K562 (cell line): ENCODE measurements around the gene METTL23. TPM values are rescaled to one million over a fixed set of nuclear protein-coding genes. Genes with fewer than 3 reads are reported as not detected.

Experiments
- BRD4 ChIP-seq: fragments of 200-600 bp; sonication (generic); IDR thresholded peaks from 2 replicates; pipeline ENCODE4 v1.6.1; 2017; ENCODE audit warnings: inconsistent platforms
- CBX2 ChIP-seq: fragments of 200-600 bp; sonication (generic); IDR thresholded peaks from one replicate; pipeline ENCODE4 v1.6.1; 2012; ENCODE audit warnings: mild to moderate bottlenecking, low read length, inconsistent platforms; ENCODE audit not compliant: insufficient read depth, poor library complexity, severe bottlenecking
- DNMT1 ChIP-seq: fragments of 450-650 bp; IDR thresholded peaks from 2 replicates; pipeline ENCODE4 v1.6.1; 2016; ENCODE audit warnings: antibody characterized with exemption, mild to moderate bottlenecking
- EWSR1 ChIP-seq: fragments of 450-650 bp; IDR thresholded peaks from 2 replicates; pipeline ENCODE4 v1.6.1; 2018; ENCODE audit warnings: borderline replicate concordance, mild to moderate bottlenecking, low read depth, moderate library complexity; ENCODE audit not compliant: partially characterized antibody
- HES1 ChIP-seq: fragments of 450-650 bp; IDR thresholded peaks from 2 replicates; pipeline ENCODE4 v1.6.1; 2016; ENCODE audit warnings: low read depth, mild to moderate bottlenecking, moderate library complexity
- HNRNPUL1 ChIP-seq: fragments of 200-400 bp; formaldehyde crosslinking; IDR thresholded peaks from 2 replicates; pipeline ENCODE4 v1.6.1; 2017; ENCODE audit warnings: low read length
- IRF9 ChIP-seq: fragments of 450-650 bp; IDR thresholded peaks from 2 replicates; pipeline ENCODE4 v1.6.1; 2016; ENCODE audit warnings: missing biosample characterization, missing genetic modification characterization
- L3MBTL2 ChIP-seq: fragments of 450-650 bp; IDR thresholded peaks from 2 replicates; pipeline ENCODE4 v1.6.1; 2016; ENCODE audit warnings: mild to moderate bottlenecking, moderate library complexity
- LARP7 ChIP-seq: fragments of 450-650 bp; IDR thresholded peaks from 2 replicates; pipeline ENCODE4 v1.6.1; 2016
- NEUROD1 ChIP-seq: fragments of 150-350 bp; IDR thresholded peaks from 2 replicates; pipeline ENCODE4 v1.6.1; 2014; ENCODE audit warnings: borderline replicate concordance, low read length, low read depth; ENCODE audit not compliant: partially characterized antibody
- NONO ChIP-seq, 2 experiments: fragments of 200-400 bp in 1 of 2; fragments of 450-650 bp in 1 of 2; formaldehyde crosslinking in 1 of 2; IDR thresholded peaks; 2 replicates each; pipeline ENCODE4 v1.6.1; 2017; ENCODE audit warnings: low read depth in 2 of 2, mild to moderate bottlenecking in 2 of 2, moderate library complexity in 2 of 2, low read length in 1 of 2
- PTBP1 ChIP-seq: fragments of 200-400 bp; formaldehyde crosslinking; IDR thresholded peaks from 2 replicates; pipeline ENCODE4 v1.6.1; 2017; ENCODE audit warnings: low read depth, low read length
- RBFOX2 ChIP-seq: fragments of 200-400 bp; formaldehyde crosslinking; IDR thresholded peaks from 2 replicates; pipeline ENCODE4 v1.6.1; 2017; ENCODE audit warnings: low read depth, mild to moderate bottlenecking, low read length, moderate library complexity
- SOX6 ChIP-seq: fragments of 450-650 bp; IDR thresholded peaks from 2 replicates; pipeline ENCODE4 v1.6.1; 2014; ENCODE audit warnings: mild to moderate bottlenecking
- ZNF717 ChIP-seq: fragments of 250-450 bp; sonication (Bioruptor Pico); IDR thresholded peaks from 2 replicates; pipeline ENCODE4 v1.5.0; 2021
- ZNF76 ChIP-seq: fragments of 250-450 bp; sonication (Bioruptor Pico); IDR thresholded peaks from 2 replicates; pipeline ENCODE4 v1.4.0; 2020; ENCODE audit warnings: mild to moderate bottlenecking, moderate library complexity, borderline replicate concordance
- polyA plus RNA-seq, 8 experiments: library from polyadenylated mRNA; depleted of rRNA in 4 of 8; stranded (reverse) in 5 of 8; unstranded in 3 of 8; fragments of >200 nt; fragmentation: Nextera tagmentation in 2 of 8; fragmentation: Illumina TruSeq in 1 of 8; extraction: Ambion mirVana in 2 of 8; extraction: Trizol in 1 of 8; gene quantifications; 2 replicates each; pipeline versions ENCODE4 v1.2.1 to v1.2.3, GENCODE V29; 2011 to 2014; ENCODE audit warnings: inconsistent platforms in 1 of 8, missing spikeins in 1 of 8
- total RNA-seq, 7 experiments: library from RNA; depleted of rRNA in 6 of 7; stranded (reverse); fragments of >200 nt in 6 of 7; fragmentation: Illumina TruSeq in 2 of 7; extraction: Trizol in 2 of 7; gene quantifications; 2 replicates each; pipeline versions ENCODE4 v1.2.1 to v1.2.3, GENCODE V29; 2011 to 2021; ENCODE audit warnings: low replicate concordance in 1 of 7
- TF ChIP-seq, protein P1 (sequence below), 2 experiments: fragments of 450-650 bp in 1 of 2; sonication (generic) in 1 of 2; formaldehyde crosslinking in 1 of 2; IDR thresholded peaks in 1 of 2; conservative IDR thresholded peaks in 1 of 2; 2 replicates each; pipeline versions ENCODE4 v1.6.1 to v1.8.1; 2016 to 2023; ENCODE audit warnings: mild to moderate bottlenecking in 2 of 2, moderate library complexity in 2 of 2, inconsistent platforms in 1 of 2, missing genetic modification reagents in 1 of 2
- TF ChIP-seq, protein P2 (sequence below): fragments of 250-450 bp; sonication (Bioruptor Pico); IDR thresholded peaks from 2 replicates; pipeline ENCODE4 v1.4.0; 2020; ENCODE audit warnings: mild to moderate bottlenecking, moderate library complexity

METTL23 gene
- total and polyA plus RNA-seq, 9 of the 15 experiments (the other 6 are each of a cell fraction or from before 2014, with no cell fraction given): 29.4 to 67.3 (median 41.6) TPM

DNA sequence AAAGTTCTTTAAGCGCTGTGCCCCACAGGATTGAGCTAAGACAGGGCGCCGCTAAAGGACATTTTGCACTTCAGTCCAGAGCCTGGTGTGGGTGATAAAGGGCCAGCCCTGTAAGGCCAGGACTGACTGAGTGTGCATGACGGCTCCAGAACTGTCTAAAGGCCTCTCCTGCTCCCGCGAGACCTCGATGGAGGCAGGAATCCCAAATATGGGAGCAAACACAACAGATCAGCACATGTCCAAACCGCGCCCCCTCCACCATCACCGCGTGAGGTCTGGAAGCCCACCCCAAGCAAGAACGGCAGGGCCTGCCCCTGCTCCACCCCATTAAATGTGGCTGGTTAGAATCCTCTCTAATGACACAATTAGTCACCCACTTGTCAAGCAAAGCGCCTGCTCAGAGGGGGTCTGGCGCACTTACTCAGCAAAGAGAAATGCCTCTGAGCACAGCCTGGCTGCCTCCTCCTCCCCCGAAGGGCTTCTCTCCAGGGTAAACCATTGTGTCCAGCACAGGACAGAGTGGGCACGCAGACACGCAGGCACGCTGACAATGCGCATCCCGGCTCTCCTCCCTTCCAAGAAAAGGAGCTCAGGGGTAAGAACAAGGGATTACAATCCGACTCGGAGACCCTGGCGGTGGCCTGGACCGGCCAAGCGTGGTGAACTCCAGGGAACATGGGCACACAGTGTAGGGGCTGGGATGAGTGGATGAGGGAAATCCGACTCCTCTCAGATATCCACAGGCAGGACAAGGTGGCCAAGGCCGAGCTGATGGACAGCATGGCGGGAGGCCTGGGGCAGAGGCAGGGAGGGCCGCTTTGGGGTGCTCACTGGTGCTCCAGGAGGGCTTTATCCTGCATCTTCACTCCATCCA lies 17.3 kb upstream of the METTL23 start (continued):
- TF ChIP-seq IRF9: no peak
- TF ChIP-seq HES1: no peak
- TF ChIP-seq NONO (IDR thresholded peaks at IDR 0.05; ENCODE audit: low read depth in 2 of 2, low read length in 1 of 2): no peak
- no peak for TF ChIP-seq L3MBTL2
- TF ChIP-seq, protein P1, sequence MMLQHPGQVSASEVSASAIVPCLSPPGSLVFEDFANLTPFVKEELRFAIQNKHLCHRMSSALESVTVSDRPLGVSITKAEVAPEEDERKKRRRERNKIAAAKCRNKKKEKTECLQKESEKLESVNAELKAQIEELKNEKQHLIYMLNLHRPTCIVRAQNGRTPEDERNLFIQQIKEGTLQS (IDR thresholded peaks at IDR 0.05): peak; percentile 50; the same call in 1 of the 2 replicates
- TF ChIP-seq, protein P1 (CRISPR knock-in tag; conservative IDR thresholded peaks at IDR 0.05): no peak
- TF ChIP-seq SOX6: no peak
- TF ChIP-seq, protein P2, sequence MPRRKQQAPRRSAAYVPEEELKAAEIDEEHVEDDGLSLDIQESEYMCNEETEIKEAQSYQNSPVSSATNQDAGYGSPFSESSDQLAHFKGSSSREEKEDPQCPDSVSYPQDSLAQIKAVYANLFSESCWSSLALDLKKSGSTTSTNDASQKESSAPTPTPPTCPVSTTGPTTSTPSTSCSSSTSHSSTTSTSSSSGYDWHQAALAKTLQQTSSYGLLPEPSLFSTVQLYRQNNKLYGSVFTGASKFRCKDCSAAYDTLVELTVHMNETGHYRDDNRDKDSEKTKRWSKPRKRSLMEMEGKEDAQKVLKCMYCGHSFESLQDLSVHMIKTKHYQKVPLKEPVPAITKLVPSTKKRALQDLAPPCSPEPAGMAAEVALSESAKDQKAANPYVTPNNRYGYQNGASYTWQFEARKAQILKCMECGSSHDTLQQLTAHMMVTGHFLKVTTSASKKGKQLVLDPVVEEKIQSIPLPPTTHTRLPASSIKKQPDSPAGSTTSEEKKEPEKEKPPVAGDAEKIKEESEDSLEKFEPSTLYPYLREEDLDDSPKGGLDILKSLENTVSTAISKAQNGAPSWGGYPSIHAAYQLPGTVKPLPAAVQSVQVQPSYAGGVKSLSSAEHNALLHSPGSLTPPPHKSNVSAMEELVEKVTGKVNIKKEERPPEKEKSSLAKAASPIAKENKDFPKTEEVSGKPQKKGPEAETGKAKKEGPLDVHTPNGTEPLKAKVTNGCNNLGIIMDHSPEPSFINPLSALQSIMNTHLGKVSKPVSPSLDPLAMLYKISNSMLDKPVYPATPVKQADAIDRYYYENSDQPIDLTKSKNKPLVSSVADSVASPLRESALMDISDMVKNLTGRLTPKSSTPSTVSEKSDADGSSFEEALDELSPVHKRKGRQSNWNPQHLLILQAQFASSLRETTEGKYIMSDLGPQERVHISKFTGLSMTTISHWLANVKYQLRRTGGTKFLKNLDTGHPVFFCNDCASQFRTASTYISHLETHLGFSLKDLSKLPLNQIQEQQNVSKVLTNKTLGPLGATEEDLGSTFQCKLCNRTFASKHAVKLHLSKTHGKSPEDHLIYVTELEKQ (CRISPR knock-in tag): no peak
- TF ChIP-seq RBFOX2: peak; percentile 46; the same call in 1 of the 2 replicates
- TF ChIP-seq EWSR1: no peak
- no peak for TF ChIP-seq LARP7
- no peak for TF ChIP-seq BRD4
- no peak for TF ChIP-seq HNRNPUL1
- TF ChIP-seq ZNF717: no peak
- no peak for TF ChIP-seq CBX2
- no peak for TF ChIP-seq PTBP1
- no peak for TF ChIP-seq NEUROD1
- no peak for TF ChIP-seq DNMT1
- no peak for TF ChIP-seq ZNF76 (CRISPR knock-in tag)
